GM12874 (cell line): ENCODE data around the gene PTCRA.

Source experiments
- CTCF ChIP-seq: IDR thresholded peaks from 2 replicates; pipeline ENCODE4 v1.5.1; 2011; ENCODE audit warnings: low read depth, mild to moderate bottlenecking, control low read depth, low read length, moderate library complexity; ENCODE audit not compliant: insufficient read depth

PTCRA gene

GRCh38 chr6:42969431-42969830, 53.6 kb downstream of the PTCRA start:
- no peak for TF ChIP-seq CTCF

GRCh38 chr6:42969934-42970333, 54.1 kb downstream of the PTCRA start:
- TF ChIP-seq CTCF = no peak

GRCh38 chr6:42970871-42971612, 55.2 kb downstream of the PTCRA start:
- TF ChIP-seq CTCF = no peak

GRCh38 chr6:42971746-42972327, 56.0 kb downstream of the PTCRA start:
- TF ChIP-seq CTCF = no peak

GRCh38 chr6:42973926-42974325, 58.1 kb downstream of the PTCRA start:
- no peak for TF ChIP-seq CTCF

GRCh38 chr6:42974919-42975505, 59.2 kb downstream of the PTCRA start:
- TF ChIP-seq CTCF = no peak
